WTC11 (cell line): ENCODE measurements around the gene ARIH2. TPM values are rescaled to one million over a fixed set of nuclear protein-coding genes. Genes with fewer than 3 reads are reported as not detected.
A peak's percentile ranks its signal among the peaks of the same experiment; 100 is the strongest.

Source experiments
- AR ChIP-seq: fragments of 250-450 bp; sonication (Bioruptor Pico); IDR thresholded peaks from 2 replicates; pipeline ENCODE4 v1.9.0; 2021; ENCODE audit warnings: mild to moderate bottlenecking
- ARID4B ChIP-seq: sonication (generic); formaldehyde crosslinking; IDR thresholded peaks from 2 replicates; pipeline ENCODE4 v1.8.0; 2023; ENCODE audit warnings: missing genetic modification reagents, mild to moderate bottlenecking, borderline replicate concordance
- CBFB ChIP-seq: sonication (generic); formaldehyde crosslinking; IDR thresholded peaks from 2 replicates; pipeline ENCODE4 v1.8.1; 2022; ENCODE audit warnings: mild to moderate bottlenecking, low read depth, missing genetic modification reagents
- E2F5 ChIP-seq: sonication (generic); formaldehyde crosslinking; IDR thresholded peaks from 2 replicates; pipeline ENCODE4 v1.8.1; 2022; ENCODE audit warnings: mild to moderate bottlenecking, moderate library complexity, missing genetic modification reagents
- FOXK1 ChIP-seq: sonication (generic); formaldehyde crosslinking; IDR thresholded peaks from 2 replicates; pipeline ENCODE4 v1.8.0; 2022; ENCODE audit warnings: mild to moderate bottlenecking, moderate library complexity, missing genetic modification reagents
- GRHL2 ChIP-seq: fragments of 250-450 bp; sonication (Bioruptor Pico); IDR thresholded peaks from 2 replicates; pipeline ENCODE4 v1.8.0; 2022; ENCODE audit warnings: mild to moderate bottlenecking, moderate library complexity; ENCODE audit not compliant: insufficient replicate concordance, severe bottlenecking
- HMGXB4 ChIP-seq: sonication (generic); formaldehyde crosslinking; IDR thresholded peaks from 2 replicates; pipeline ENCODE4 v1.8.1; 2023; ENCODE audit warnings: mild to moderate bottlenecking, moderate library complexity, missing genetic modification reagents
- IRF2 ChIP-seq: sonication (generic); formaldehyde crosslinking; IDR thresholded peaks from 2 replicates; pipeline ENCODE4 v1.8.0; 2022; ENCODE audit warnings: low read depth, missing genetic modification reagents, borderline replicate concordance
- MLX ChIP-seq: sonication (generic); formaldehyde crosslinking; IDR thresholded peaks from 2 replicates; pipeline ENCODE4 v1.8.1; 2023; ENCODE audit warnings: mild to moderate bottlenecking, missing genetic modification reagents, moderate library complexity
- STAT6 ChIP-seq: sonication (generic); formaldehyde crosslinking; conservative IDR thresholded peaks from 2 replicates; pipeline ENCODE4 v1.8.1; 2023; ENCODE audit warnings: mild to moderate bottlenecking, low read depth, missing genetic modification reagents, moderate library complexity
- USF1 ChIP-seq: sonication (generic); formaldehyde crosslinking; IDR thresholded peaks from 2 replicates; pipeline ENCODE4 v1.8.0; 2022; ENCODE audit warnings: mild to moderate bottlenecking, missing genetic modification reagents
- USF2 ChIP-seq: sonication (generic); formaldehyde crosslinking; IDR thresholded peaks from 2 replicates; pipeline ENCODE4 v1.8.1; 2023; ENCODE audit warnings: mild to moderate bottlenecking, missing genetic modification reagents, moderate library complexity
- ZBTB43 ChIP-seq: sonication (generic); formaldehyde crosslinking; IDR thresholded peaks from 2 replicates; pipeline ENCODE4 v1.8.1; 2023; ENCODE audit warnings: mild to moderate bottlenecking, missing genetic modification reagents
- ZMAT4 ChIP-seq: fragments of 250-450 bp; sonication (Bioruptor Pico); IDR thresholded peaks from 2 replicates; pipeline ENCODE4 v1.9.0; 2021; ENCODE audit warnings: mild to moderate bottlenecking
- ZNF138 ChIP-seq: sonication (generic); formaldehyde crosslinking; conservative IDR thresholded peaks from 2 replicates; pipeline ENCODE4 v1.8.1; 2022; ENCODE audit warnings: mild to moderate bottlenecking, moderate library complexity, missing genetic modification reagents
- ZNF396 ChIP-seq: fragments of 250-450 bp; sonication (Bioruptor Pico); IDR thresholded peaks from 2 replicates; pipeline ENCODE4 v1.8.0; 2021; ENCODE audit warnings: mild to moderate bottlenecking, moderate library complexity, borderline replicate concordance
- ZNF416 ChIP-seq: fragments of 250-450 bp; sonication (Bioruptor Pico); IDR thresholded peaks from 2 replicates; pipeline ENCODE4 v1.9.0; 2021; ENCODE audit warnings: mild to moderate bottlenecking, inconsistent platforms
- total RNA-seq: library from RNA; stranded (reverse); gene quantifications from 3 replicates; pipeline ENCODE4 v1.2.3, GENCODE V29; 2021

ARIH2 gene
- total RNA-seq, 1 experiment from 2014 or later, result 134 TPM

- TF ChIP-seq USF2 (peak; percentile 98), FOXK1 (CRISPR knock-in tag) (0 out of 2 replicates have a peak, but pooled peaks have one; percentile 14), ZNF416 (CRISPR knock-in tag) (peak; percentile 60; the same call in 1 of the 2 replicates), ZNF396 (no peak), ARID4B (CRISPR knock-in tag) (peak; percentile 51), USF1 (CRISPR knock-in tag) (peak; percentile 98), GRHL2 (CRISPR knock-in tag) (no peak), IRF2 (CRISPR knock-in tag) (no peak; the same call in 1 of the 2 replicates), ZMAT4 (CRISPR knock-in tag) (peak; percentile 83), E2F5 (CRISPR knock-in tag) (peak; percentile 68), ZNF138 (CRISPR knock-in tag) (0 out of 2 replicates have a peak, but pooled peaks have one; percentile 46), CBFB (no peak; the same call in 1 of the 2 replicates), HMGXB4 (CRISPR knock-in tag) (peak; percentile 85; the same call in 1 of the 2 replicates), STAT6 (CRISPR knock-in tag) (0 out of 2 replicates have a peak, but pooled peaks have one; percentile 21), ZBTB43 (CRISPR knock-in tag) (no peak), AR (CRISPR knock-in tag) (peak; percentile 71; the same call in 1 of the 2 replicates), MLX (no peak)
Measured at GRCh38 chr3:49007068-49007770, 88.6 kb downstream of the ARIH2 start, which contains the start of gene WDR6 (continued).
